ENCODE measurements around the gene FBXO3.
A peak's percentile ranks its signal among the peaks of the same experiment; 100 is the strongest.

FBXO3 gene

DNA sequence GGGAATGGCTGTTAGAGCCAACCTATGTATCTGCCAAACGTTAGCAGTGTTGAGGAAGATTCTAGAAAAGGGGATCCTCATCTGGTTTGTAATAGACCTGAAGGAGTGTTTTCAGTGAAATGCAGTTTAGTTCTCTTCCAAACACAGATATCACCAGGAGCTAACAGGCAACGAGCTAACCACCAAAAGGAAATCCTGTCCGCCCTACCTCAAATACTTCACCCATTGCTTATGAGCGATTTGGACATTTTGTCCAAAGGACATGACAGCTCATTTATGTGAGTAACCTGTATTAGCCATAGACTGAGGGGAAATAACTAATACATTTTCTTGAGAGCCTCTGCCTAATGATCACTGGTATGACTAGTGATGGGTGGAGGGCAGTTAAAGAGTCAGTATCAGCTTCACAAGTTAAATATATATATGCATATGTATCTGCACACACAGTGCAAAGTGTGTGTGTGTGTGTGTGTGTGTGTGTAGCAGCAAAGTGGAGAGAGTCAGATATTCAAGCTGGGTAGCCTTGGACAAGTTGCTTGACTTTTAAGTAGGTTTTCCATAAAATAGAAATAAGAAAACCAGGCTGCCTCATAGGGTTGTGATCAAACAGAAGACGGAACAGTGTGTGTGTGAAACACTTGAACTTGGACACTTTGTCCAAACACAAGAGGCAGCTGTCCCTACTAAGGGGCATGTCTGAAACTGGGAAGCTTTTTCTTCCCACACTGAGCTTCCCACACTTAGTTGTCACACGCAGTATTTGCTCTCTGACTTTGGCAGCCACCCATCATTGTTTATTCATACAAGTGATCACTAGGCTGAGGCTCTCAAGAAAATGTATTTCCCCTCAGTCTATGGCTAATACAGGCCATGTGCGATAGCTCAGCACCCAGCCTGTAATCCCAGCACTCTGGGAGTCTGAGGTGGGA lies 72.8 kb downstream of the FBXO3 start:
- DNase-seq (ENCODE audit: low spot score): no peak

- DNase-seq (ENCODE audit: low spot score): peak; percentile 93
These were observed 73.6 kb downstream of the FBXO3 start, which contains the start of gene C11orf91 for GRCh38 chr11:33700502-33701271. TSS of gene C11orf91 (minus strand) at chr11:33700826. CDS start at chr11:33700740, 86 bp downstream.

GRCh38 chr11:33700063-33700501 lies 74.2 kb downstream of the FBXO3 start:
- DNase-seq (ENCODE audit: low spot score): no peak

DNA sequence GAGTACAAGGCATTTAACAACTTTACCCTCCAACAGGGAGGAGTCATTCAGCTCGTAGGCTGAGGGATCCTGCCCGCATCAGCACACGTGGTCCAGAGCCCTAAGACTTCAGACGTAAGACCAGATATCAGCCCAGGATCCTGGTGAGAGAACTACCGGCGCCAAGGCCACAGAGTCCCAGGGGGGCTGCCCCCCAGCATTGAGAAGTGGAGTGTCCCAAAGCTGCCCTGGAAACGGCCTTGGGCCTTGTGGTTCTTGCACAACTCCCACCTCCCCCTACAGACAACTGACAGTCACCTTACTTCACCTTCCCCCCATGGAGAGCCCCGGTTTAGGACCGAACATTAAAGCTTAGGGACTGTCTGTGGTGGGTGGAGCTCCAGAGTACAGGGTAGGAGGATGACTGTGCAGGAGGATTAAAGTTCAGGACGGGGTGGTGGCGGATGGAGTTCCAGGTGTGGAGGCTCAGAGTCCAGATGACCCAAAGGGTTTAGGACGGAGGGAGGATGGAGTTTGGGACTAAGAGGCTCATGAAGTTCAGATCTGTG lies 74.7 kb downstream of the FBXO3 start:
- DNase-seq (ENCODE audit: low spot score): no peak

DNA sequence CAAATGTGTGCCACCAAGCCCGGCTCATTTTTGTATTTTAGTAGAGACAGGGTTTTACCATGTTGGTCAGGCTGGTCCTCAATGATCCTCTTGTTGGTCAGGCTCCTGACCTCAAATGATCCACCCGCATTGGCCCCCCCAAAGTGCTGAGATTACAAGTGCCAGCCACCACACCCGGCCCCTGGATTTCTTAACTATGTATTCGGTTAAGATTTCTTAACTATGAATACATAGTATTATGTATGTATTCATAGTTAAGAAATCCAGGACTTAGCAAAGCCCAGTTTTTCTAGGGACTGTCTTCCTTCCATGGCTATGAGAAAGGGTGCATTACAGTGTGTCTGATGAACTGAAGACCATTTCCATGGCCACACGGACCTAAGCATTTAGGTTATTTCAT lies 75.4 kb downstream of the FBXO3 start:
- no peak for DNase-seq (ENCODE audit: low spot score)

GRCh38 chr11:33697997-33698396 lies 76.3 kb downstream of the FBXO3 start:
- DNase-seq (ENCODE audit: low spot score): no peak

GRCh38 chr11:33696931-33697638 lies 77.2 kb downstream of the FBXO3 start:
- no peak for DNase-seq (ENCODE audit: low spot score)

DNA sequence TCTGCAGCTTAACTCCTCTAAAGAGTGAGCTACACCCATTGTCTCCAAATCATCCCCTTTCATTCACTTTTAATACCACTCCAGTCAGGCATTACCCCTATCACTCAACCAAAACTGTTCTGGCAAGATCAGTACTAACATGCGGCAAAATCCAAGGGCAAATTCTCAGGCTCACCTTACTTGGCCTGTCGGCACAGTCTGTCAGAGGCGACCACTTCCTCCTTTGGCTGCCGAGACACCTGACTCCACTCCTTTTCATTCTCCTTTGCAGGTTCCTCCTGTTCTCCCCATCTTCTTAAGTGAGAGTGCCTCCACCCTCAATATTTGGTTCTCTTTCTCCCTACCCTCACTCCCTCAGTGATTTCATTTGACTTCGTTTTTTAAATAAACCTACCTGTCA lies 77.9 kb downstream of the FBXO3 start:
- no peak for DNase-seq (ENCODE audit: low spot score)

- no peak for DNase-seq (ENCODE audit: low spot score)
These were observed 79.2 kb downstream of the FBXO3 start for GRCh38 chr11:33695051-33695566.

DNA sequence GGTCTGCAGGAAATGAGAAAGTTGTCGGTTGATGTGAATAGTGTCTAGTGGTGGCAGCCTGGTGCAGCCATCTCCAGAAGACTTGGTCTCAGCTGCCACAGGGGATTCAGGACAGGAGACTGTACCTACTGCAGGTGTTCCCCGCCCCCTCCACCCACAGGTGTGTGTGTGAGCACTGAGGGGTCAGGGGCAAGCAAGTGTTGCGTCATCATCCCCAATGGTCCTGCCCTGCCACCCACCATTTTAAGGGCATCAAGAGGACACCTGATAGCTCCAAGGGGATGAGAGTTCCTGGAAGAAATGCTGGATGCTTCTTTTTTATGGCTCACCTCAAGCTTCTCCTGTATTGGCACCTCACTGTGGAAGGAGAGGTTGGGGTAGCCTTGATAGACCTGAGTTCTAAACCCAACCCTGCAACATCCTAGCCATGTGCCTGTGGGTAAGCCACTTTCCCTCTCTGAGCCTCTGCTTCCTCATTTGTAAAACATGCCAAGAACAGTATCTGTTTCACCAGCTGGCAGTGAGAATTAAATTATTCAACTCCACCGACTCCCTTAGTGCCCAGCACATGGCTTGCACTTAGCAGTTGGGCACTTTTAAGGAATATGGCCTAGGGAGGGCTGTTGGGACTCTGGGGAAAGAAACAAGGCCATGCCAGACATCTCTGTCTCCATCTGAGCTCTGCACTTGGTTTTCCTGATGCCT lies 79.8 kb downstream of the FBXO3 start:
- no peak for DNase-seq (ENCODE audit: low spot score)

GRCh38 chr11:33692541-33692940 lies 81.8 kb downstream of the FBXO3 start:
- DNase-seq (ENCODE audit: low spot score): no peak

- DNase-seq (ENCODE audit: low spot score): no peak
These were observed 82.3 kb downstream of the FBXO3 start for GRCh38 chr11:33692013-33692504.

DNA sequence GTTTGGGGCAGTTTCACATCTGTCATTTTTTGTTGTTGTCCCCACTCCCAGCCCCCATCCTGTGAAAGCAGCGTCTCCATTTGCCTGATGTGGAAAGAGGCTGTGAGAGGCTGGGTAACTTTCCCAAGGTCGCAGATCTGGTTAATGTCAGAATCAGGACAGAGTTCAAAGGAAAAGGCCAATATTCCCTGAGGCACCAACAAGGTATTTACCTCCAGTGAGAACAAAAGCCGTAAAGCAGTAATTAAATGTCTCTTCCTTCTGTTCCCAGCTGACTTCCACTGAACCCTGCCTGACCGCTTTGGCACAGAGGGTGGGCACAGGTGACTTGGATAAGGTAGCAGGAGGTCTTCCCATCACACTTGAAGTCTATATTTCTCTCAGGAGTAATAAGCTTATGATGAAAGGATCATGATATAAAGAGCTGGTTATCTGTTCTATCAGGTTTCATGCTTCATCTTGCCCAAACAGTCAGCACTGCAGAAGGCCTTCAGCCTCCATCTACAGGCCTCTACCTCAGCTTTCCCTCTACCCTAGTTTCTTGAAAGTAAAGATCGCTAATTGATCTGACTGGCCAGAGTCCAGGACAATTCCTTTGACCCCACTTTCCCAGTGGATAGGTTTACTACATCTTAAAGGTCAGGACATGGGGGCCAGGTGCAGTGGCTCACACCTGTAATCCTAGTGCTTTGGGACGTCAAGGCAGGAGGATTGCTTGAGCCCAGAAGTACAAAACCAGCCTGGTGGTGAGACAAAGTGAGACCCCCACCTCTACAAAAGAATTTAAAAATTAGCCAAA lies 83.1 kb downstream of the FBXO3 start:
- no peak for DNase-seq (ENCODE audit: low spot score)
